Left cardiac atrium (tissue), 2 donors: ENCODE data around the gene ZNF229. TPM values are rescaled to one million over a fixed set of nuclear protein-coding genes. Genes with fewer than 3 reads are reported as not detected.

ENCODE experiments used
- total RNA-seq, 2 donors: library from RNA; stranded (reverse); fragmentation: NEBNext Ultra II Directional; extraction: Animal tissue kit (Norgen Biotek cat#: 25700); gene quantifications; one replicate each; pipeline ENCODE4 v1.2.1, GENCODE V29; 2021
- donor health status: DM: no; HTN: yes; CAD: no; lungs with severe emphysema.
- donor health status: DM: yes; HTN: yes; CAD: no.

Gene ZNF229
- total RNA-seq, 2 donors from 2014 or later = 5.2 to 5.6 TPM

Other genes with a start within 250 kb of the ZNF229 start
- gene ZNF227, start 235.9 kb downstream of the ZNF229 start, total RNA-seq = 10 to 100 TPM; 11.1 to 12.9 TPM
- 1 to 10 TPM; 3.4 to 5.5 TPM for gene ZNF233, start 188.6 kb downstream of the ZNF229 start, total RNA-seq
- 1 to 10 TPM; 3.3 to 4.3 TPM for gene ZNF235, start 143.4 kb downstream of the ZNF229 start, total RNA-seq
- 1 to 10 TPM; 4.5 to 5.2 TPM for gene ZNF112, start 91.8 kb downstream of the ZNF229 start, total RNA-seq
- gene ZNF285, start 46.9 kb downstream of the ZNF229 start, total RNA-seq = 1 to 10 TPM; 3.6 to 3.9 TPM
- gene ZNF180, start 52.0 kb upstream of the ZNF229 start, total RNA-seq = 1 to 10 TPM; 3.4 to 4.9 TPM
- gene CEACAM20, start 81.2 kb upstream of the ZNF229 start, total RNA-seq = not detected
- gene IGSF23, start 165.1 kb upstream of the ZNF229 start, total RNA-seq = not detected
- gene PVR, start 195.4 kb upstream of the ZNF229 start, total RNA-seq = 10 to 100 TPM; 27.5 to 64.7 TPM
- 1 to 10 TPM; 2.4 to 6.2 TPM for gene CEACAM19, start 223.0 kb upstream of the ZNF229 start, total RNA-seq